GM21423 (cell line): ENCODE measurements around the gene NRARP.

ENCODE experiments used
- ATAC-seq: cut with Tn5 transposase; IDR thresholded peaks from one replicate; pipeline ENCODE4 v1.9.1; 2021; ENCODE audit warnings: mild to moderate bottlenecking, moderate library complexity; ENCODE audit not compliant: unreplicated experiment

The NRARP gene

DNA sequence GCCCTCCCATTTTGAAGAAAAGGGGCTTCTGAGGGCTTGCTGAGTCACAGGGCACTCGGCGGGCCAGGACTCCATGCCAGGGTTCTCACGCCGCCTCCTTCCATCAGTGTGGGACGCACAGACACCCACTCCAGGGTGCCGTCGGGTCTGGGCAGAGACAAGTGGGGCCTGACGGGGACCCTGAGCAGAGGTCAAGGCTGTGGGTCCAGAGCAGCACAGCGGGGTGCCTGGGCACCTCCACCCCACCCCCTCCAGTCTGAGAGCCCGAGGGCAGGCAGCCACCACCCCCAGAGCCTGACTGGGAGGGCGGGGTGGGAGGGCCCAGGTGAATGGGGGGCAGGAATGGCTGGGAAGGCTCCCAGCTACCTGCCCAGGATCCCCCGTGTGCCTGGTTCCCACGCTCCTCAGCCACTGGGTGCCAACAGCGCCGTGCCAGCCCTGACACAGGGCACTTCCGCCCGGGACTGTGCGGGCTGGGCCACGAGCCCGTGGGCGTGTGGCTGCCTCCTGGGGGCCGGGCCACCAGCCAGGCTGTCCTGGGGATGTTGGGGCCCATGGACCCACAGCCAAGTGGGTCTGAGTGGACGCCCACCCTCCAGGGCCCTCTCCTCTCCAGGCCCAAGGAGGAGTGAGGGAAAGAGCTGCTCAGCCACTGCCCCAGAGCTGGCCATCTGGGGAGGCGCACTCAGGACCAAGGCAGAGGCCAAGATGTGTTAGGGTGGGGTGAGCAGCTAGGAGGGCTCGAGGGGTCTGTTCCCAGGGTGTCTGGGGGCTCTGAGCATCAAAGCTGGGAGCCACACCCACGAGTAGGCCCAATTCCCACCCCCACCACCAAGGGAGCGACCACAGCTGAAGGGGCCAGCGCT is 10.1 kb upstream of the NRARP start:
- no peak for ATAC-seq

GRCh38 chr9:137311171-137311985 is 9.3 kb upstream of the NRARP start:
- ATAC-seq = no peak

- no peak for ATAC-seq
Observed at GRCh38 chr9:137310189-137311052, 8.3 kb upstream of the NRARP start.

DNA sequence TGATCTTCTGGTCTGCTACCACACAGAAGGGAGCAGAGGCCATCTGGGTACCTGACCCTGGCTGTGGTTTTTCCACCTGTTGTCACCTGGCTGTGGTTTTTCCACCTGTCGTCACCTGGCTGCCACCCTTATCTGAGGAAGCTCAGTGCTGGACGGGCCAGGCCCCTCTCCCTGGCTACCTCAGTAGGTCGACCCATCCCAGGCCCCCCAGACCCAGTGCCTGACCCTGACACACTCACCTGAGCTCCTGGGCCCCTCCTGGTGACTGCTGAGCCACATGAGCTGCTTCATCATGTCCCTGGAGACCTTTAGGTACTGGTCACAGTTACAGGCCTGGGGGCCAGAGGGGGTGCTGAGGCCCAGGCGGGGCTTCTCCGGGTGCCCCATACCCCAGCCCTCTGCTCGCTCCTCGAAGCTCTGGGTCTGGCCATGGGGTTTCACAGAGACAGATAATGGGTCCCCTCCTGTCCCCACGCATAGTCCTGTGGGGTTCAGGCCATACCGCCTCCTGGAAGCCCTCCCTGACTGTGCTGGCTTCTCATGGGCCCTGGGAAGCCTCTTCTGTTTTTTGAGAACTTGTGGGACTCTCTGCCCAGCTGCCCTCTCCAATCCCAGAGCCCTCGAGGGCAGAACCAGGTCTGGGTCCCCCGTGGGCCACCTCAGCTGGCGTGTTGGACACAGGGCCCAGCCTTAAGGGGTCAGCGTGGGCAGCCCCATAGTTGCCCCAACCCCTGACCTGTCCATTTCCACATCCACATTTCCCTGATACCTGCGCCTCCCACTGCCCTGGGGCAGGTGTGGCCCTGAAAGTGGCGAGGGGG is 7.5 kb upstream of the NRARP start:
- no peak for ATAC-seq

GRCh38 chr9:137308057-137308619 is 6.1 kb upstream of the NRARP start:
- ATAC-seq = no peak

- no peak for ATAC-seq
Observed at GRCh38 chr9:137307255-137308056, 5.4 kb upstream of the NRARP start.

- no peak for ATAC-seq
Observed at GRCh38 chr9:137306850-137307254, 4.8 kb upstream of the NRARP start.

DNA sequence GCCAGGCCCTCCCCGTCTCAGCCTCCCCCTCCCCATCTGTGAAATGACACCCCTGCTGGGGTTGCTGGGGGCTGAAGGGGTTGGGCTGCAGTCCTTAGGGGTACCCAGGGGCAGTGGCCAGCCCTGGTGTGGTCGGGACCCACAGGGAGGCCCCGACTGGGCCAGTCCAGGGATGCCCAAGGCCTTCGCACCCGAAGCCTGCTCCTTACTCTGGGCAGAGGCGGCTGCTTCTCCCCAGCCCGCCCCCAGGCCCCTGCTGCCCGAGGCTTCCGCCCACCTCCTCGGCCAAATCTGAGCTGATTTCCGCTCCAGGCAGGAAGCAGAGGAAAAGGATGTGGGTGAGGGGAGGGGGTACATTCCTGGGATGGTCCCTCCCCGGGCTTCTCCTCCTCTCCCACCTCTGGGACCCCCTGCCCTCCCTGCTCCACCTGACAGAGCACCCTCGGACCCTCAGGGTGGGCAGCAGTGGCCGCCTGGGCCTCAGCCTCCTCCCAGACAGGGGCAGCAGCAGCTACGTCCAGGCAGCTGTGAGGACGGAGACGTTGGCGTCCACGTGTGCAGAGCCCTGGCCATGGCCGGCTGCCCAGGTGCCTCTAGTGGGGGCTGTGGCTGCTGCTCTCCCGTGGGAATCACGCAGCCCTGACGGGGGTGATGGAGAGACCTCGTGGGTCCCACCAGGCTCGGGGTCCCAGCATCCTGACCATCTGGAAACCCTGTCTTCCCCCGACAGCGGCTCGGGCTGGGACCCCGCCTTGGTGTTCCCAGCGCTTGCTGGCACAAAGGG is 4.2 kb upstream of the NRARP start:
- no peak for ATAC-seq

- no peak for ATAC-seq
Observed at GRCh38 chr9:137305798-137306065, 3.7 kb upstream of the NRARP start.

DNA sequence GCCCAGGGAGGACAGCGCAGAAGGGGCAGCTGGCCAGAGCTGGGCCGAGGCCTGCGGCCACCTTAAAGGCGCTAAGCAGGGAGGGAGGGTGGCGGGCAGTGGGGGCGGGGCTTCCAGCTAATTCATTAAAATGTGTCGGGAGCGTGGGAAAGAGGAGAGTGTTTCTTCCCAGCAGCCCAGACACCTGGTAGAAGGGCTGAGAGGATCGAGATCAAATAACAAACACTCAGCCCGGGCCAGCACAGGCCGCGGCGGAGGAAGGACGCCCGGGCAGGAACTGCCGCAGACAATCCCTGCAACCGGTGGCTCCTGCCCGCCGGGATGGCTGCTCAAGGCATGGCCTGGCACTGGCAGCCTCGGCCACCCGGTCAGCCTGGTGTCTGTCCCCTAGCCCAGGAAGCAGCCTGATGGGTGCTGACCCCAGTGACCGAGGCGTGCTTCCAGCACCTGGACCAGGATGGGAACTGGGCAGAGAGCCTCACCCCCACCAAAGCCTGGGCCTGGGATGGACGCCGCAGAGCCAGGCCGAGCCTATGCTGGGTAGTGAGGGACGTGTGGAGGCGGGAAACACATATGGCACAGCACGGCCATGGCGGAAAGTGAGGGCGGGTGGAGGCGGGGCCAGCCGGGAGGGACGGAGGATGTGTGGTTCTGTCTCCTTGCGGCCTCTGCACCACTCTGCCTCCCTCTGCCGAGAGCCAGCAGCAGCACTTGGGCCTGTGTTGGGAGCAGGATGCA is 3.2 kb upstream of the NRARP start:
- ATAC-seq = no peak

GRCh38 chr9:137304383-137305059 is 2.5 kb upstream of the NRARP start:
- no peak for ATAC-seq

DNA sequence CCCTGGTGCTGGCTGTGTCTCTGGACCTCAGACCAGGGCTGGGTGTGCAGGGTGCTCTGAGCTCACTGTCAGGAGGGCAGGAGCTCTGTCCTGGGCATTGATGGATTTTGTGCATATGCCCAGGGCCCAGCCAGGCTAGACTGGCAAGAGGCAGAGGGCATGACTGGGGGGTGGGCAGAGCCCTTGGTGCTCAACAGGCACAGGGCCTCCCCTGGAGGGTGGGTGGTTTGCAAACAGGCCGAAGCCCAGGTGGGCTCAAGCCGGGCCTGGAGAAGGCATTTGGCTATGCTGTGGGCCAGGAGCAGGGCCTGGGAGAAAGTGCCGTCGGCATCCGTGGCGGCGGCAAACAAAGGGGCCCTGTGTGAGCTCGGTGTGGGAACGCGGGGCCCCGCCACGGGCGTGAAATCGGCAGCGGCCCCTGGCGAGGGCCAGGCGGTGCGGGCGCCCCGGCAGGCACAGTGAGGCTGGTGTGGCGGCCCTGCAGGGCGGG is 1.9 kb upstream of the NRARP start:
- no peak for ATAC-seq

DNA sequence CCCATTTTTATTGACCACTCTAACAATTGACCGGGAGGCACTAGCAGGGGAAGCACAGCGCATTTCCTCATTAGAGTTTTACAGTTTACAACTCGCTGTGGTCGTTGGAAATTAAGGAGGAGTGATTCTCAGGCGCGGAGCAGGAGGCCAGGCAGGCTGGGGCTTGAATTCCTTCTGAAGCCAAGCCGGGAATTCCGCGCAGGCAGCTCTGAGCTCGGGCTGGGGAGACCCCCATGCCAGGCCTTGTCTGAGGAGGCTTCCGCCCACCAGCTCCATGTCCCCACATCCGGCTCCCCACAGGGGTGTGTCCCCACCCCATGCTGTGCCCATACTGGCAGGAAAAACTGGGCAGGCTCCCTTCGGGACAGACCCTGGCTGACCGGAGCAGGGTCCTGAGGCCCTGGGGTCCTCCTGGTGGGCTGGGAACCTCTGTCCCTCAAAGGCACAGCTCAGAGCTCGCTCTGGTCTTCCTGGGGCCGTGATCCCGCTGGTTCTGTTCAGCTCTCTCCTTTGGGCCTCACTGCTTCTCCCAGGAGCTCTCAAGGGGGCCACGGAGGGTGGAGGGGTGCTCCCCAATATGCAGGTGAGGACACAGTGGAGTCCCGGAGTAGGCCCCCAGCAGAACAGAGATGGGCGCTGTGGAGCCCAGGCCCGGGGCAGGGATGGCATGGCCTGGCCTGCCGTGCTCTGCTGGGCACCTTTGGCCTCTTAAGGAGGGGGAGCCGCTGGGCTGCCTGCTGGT is 1.3 kb upstream of the NRARP start:
- ATAC-seq = no peak

GRCh38 chr9:137302449-137303150 is 529 bp upstream of the NRARP start:
- peak; percentile 41 for ATAC-seq

- peak; percentile 2 for ATAC-seq
Observed at GRCh38 chr9:137301081-137301947, 757 bp downstream of the NRARP start.
